GM23338 (cell line): ENCODE measurements around the gene CHAC1. TPM values are rescaled to one million over a fixed set of nuclear protein-coding genes. Genes with fewer than 3 reads are reported as not detected.

ENCODE experiments used
- ATAC-seq: fragments of 200-7000 bp; cut with Tn5 transposase; 3 replicates; pipeline ENCODE4 v1.9.1; 2020
- DNase-seq: peaks from one replicate; pipeline ENCODE4 v3.0.0-alpha.2; 2015; ENCODE audit warnings: low spot score
- H2AFZ ChIP-seq: fragments of 200-600 bp; sonication (generic); 2 replicates; pipeline ENCODE4 v1.8.0; 2016; ENCODE audit warnings: antibody characterized with exemption, mild to moderate bottlenecking, moderate library complexity
- H3F3A ChIP-seq: fragments of 200-600 bp; sonication (generic); replicated peaks from 2 replicates; pipeline ENCODE4 v1.8.0; 2017; ENCODE audit warnings: antibody characterized with exemption, mixed run types, low read depth
- H3K27ac ChIP-seq: fragments of 200-600 bp; sonication (generic); 2 replicates; pipeline ENCODE4 v1.6.1; 2016; ENCODE audit warnings: low read depth
- H3K27me3 ChIP-seq: fragments of 200-600 bp; sonication (generic); 2 replicates; pipeline ENCODE4 v1.8.0; 2016; ENCODE audit warnings: mild to moderate bottlenecking, mixed run types, moderate library complexity; ENCODE audit not compliant: insufficient read depth
- H3K36me3 ChIP-seq: fragments of 200-600 bp; sonication (generic); 2 replicates; pipeline ENCODE4 v1.8.0; 2016; ENCODE audit warnings: mild to moderate bottlenecking; ENCODE audit not compliant: insufficient read depth
- H3K4me1 ChIP-seq: fragments of 200-600 bp; sonication (generic); 2 replicates; pipeline ENCODE4 v1.8.0; 2016; ENCODE audit warnings: mild to moderate bottlenecking, moderate library complexity; ENCODE audit not compliant: insufficient read depth
- H3K4me2 ChIP-seq: fragments of 200-600 bp; sonication (generic); 2 replicates; pipeline ENCODE4 v1.7.1; 2017; ENCODE audit warnings: mixed run types
- H3K4me3 ChIP-seq: fragments of 200-600 bp; sonication (generic); 2 replicates; pipeline ENCODE4 v1.6.1; 2016; ENCODE audit warnings: mixed run types
- H3K79me2 ChIP-seq: fragments of 200-600 bp; sonication (generic); replicated peaks from 2 replicates; pipeline ENCODE4 v1.8.0; 2017; ENCODE audit warnings: mild to moderate bottlenecking; ENCODE audit not compliant: insufficient read depth
- H3K9me2 ChIP-seq: fragments of 200-600 bp; sonication (generic); 2 replicates; pipeline ENCODE4 v1.8.0; 2017; ENCODE audit not compliant: insufficient read depth
- H4K20me1 ChIP-seq: fragments of 200-600 bp; sonication (generic); replicated peaks from 2 replicates; pipeline ENCODE4 v1.8.0; 2017; ENCODE audit warnings: mild to moderate bottlenecking; ENCODE audit not compliant: insufficient read depth
- H3K27ac Mint-ChIP-seq: 2 replicates; pipeline ENCODE4 v1.8.0; 2020; ENCODE audit warnings: inconsistent platforms, mild to moderate bottlenecking, moderate library complexity, mixed read lengths
- H3K27me3 Mint-ChIP-seq: 3 replicates; pipeline ENCODE4 v1.8.0; 2022; ENCODE audit warnings: low read depth, mild to moderate bottlenecking, moderate library complexity, mixed read lengths, inconsistent platforms; ENCODE audit not compliant: insufficient read depth, poor library complexity
- H3K36me3 Mint-ChIP-seq: 3 replicates; pipeline ENCODE4 v1.8.0; 2021; ENCODE audit warnings: low read depth, mild to moderate bottlenecking, inconsistent platforms, moderate library complexity, mixed read lengths
- H3K4me1 Mint-ChIP-seq: 3 replicates; pipeline ENCODE4 v1.8.0; 2020; ENCODE audit warnings: mild to moderate bottlenecking, inconsistent platforms, mixed read lengths
- H3K4me3 Mint-ChIP-seq: 3 replicates; pipeline ENCODE4 v1.8.0; 2021; ENCODE audit warnings: moderate library complexity, mild to moderate bottlenecking, inconsistent platforms, mixed read lengths
- H3K9me3 Mint-ChIP-seq: 3 replicates; pipeline ENCODE4 v1.8.0; 2020; ENCODE audit warnings: moderate library complexity, mild to moderate bottlenecking, inconsistent platforms, mixed read lengths
- CREB1 ChIP-seq: fragments of 250-450 bp; sonication (Bioruptor Pico); IDR thresholded peaks from 2 replicates; pipeline ENCODE4 v1.5.0; 2020; ENCODE audit warnings: low read depth, mild to moderate bottlenecking, moderate library complexity
- EZH2 ChIP-seq: fragments of 200-600 bp; sonication (generic); IDR thresholded peaks from one replicate; pipeline ENCODE4 v1.8.0; 2017; ENCODE audit warnings: antibody characterized with exemption, mild to moderate bottlenecking, low read depth; ENCODE audit not compliant: unreplicated experiment
- EZH2phosphoT487 ChIP-seq: fragments of 200-600 bp; sonication (generic); IDR thresholded peaks from one replicate; pipeline ENCODE4 v1.8.1; 2018; ENCODE audit warnings: antibody characterized with exemption; ENCODE audit not compliant: unreplicated experiment
- JUNB ChIP-seq: IDR thresholded peaks from one replicate; pipeline ENCODE4 v1.6.1; 2016; ENCODE audit warnings: antibody characterized with exemption; ENCODE audit not compliant: unreplicated experiment
- NANOG ChIP-seq: IDR thresholded peaks from 2 replicates; pipeline ENCODE4 v1.6.1; 2016; ENCODE audit warnings: antibody characterized with exemption, borderline replicate concordance
- POLR2AphosphoS5 ChIP-seq: IDR thresholded peaks from 2 replicates; pipeline ENCODE4 v1.6.1; 2016; ENCODE audit warnings: antibody characterized with exemption, low read depth
- STAT1 ChIP-seq: IDR thresholded peaks from one replicate; pipeline ENCODE4 v1.6.1; 2016; ENCODE audit warnings: antibody characterized with exemption; ENCODE audit not compliant: unreplicated experiment
- ZNF114 ChIP-seq: fragments of 250-450 bp; sonication (Bioruptor Pico); IDR thresholded peaks from 2 replicates; pipeline ENCODE4 v1.5.0; 2020; ENCODE audit warnings: mild to moderate bottlenecking, moderate library complexity
- ZNF331 ChIP-seq: fragments of 250-450 bp; sonication (Bioruptor Pico); IDR thresholded peaks from 2 replicates; pipeline ENCODE4 v1.5.0; 2020; ENCODE audit warnings: low read depth, mild to moderate bottlenecking, moderate library complexity
- polyA plus RNA-seq: library from polyadenylated mRNA; unstranded; fragments of >200 nt; fragmentation: Nextera tagmentation; extraction: Ambion mirVana; gene quantifications from 2 replicates; pipeline ENCODE4 v1.2.1, GENCODE V29; 2016
- total RNA-seq: library from RNA; depleted of rRNA; stranded (reverse); fragments of >200 nt; shearing (Covaris generic); gene quantifications from 2 replicates; pipeline ENCODE4 v1.2.3, GENCODE V29; 2014
- TF ChIP-seq, protein P1 (sequence below): IDR thresholded peaks from 2 replicates; pipeline ENCODE4 v1.6.1; 2016; ENCODE audit warnings: antibody characterized with exemption
- TF ChIP-seq, protein P2 (sequence below), 2 experiments: fragments of 200-600 bp in 1 of 2; sonication (generic) in 1 of 2; conservative IDR thresholded peaks; 2 replicates each; pipeline versions ENCODE4 v1.5.1 to v1.6.1; 2016 to 2017; ENCODE audit warnings: antibody characterized with exemption in 2 of 2, low read depth in 2 of 2, mild to moderate bottlenecking in 2 of 2, moderate library complexity in 1 of 2
- TF ChIP-seq, protein P3 (sequence below): fragments of 250-450 bp; sonication (Bioruptor Pico); IDR thresholded peaks from 2 replicates; pipeline ENCODE4 v1.5.0; 2020; ENCODE audit warnings: mild to moderate bottlenecking, moderate library complexity
- TF ChIP-seq, protein P4 (sequence below): IDR thresholded peaks from one replicate; pipeline ENCODE4 v1.6.1; 2018; ENCODE audit warnings: antibody characterized with exemption; ENCODE audit not compliant: unreplicated experiment

The CHAC1 gene
- total and polyA plus RNA-seq, 2 experiments from 2014 or later, result 73.0 to 124 TPM

DNA sequence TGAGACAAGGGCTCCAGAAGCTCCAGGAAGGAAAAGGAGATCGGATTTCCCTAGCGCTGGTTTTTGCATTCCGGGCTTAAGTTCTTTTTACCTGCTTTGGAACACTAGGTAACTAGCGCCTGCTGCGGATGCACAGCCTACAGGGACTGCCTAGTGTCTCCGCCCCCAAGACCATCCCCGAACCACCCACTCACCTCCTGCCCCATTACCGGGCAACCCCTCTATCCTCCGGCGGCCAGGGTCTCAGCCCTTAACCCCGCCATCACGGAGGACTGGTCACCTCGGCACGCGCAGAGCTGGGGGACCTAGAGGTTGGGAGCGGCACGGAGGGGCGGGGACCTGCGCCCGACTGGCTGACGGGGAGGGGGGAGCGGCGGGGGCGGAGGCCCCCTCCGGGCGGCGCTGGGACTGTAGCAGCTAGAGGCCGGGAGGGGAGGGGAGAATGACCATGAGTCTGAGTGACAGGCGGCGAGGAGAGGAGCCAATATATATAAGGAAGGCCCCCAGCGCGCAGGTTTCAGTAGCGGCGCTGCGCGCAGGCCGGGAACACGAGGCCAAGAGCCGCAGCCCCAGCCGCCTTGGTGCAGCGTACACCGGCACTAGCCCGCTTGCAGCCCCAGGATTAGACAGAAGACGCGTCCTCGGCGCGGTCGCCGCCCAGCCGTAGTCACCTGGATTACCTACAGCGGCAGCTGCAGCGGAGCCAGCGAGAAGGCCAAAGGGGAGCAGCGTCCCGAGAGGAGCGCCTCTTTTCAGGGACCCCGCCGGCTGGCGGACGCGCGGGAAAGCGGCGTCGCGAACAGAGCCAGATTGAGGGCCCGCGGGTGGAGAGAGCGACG, 24.2 kb upstream of the CHAC1 start, which contains the start of gene DLL4:
Gene DLL4, plus strand, starts transcription at position 520 of the 839 bp plus-strand sequence. CDS start 329 bp downstream, outside the sequence.
- Histone ChIP-seq H3K4me1 (peaks cover 23% of the 10 kb centered on the region), H2AFZ (peak within 1 kb of the TSS; percentile 99)
- peaks cover 41% of the 10 kb centered on the region for H3K4me1 Mint-ChIP-seq

More for the DNA sequence above, 24.2 kb upstream of the CHAC1 start, which contains the start of gene DLL4:
- peaks cover 16% of the 10 kb centered on the region; the same call in 1 of the 2 replicates for H4K20me1 ChIP-seq
- H3K36me3 ChIP-seq, result no peaks in the 10 kb centered on the region
- DNase-seq (peak; percentile 92), ATAC-seq (peak; percentile 21)
- Mint-ChIP-seq H3K36me3 (no peaks in the 10 kb centered on the region; the same call in 2 of the 3 replicates), H3K27me3 (peaks cover 99% of the 10 kb centered on the region), H3K4me3 (peak within 1 kb of the TSS; percentile 78), H3K27ac (no peak within 1 kb of the TSS; the same call in 1 of the 2 replicates), H3K9me3 (no peaks in the 10 kb centered on the region; the same call in 2 of the 3 replicates)
- H3K27me3 ChIP-seq, result peaks cover 97% of the 10 kb centered on the region
- peak within 1 kb of the TSS; percentile 88 for H3K4me3 ChIP-seq
- no peak for TF ChIP-seq CREB1 (CRISPR knock-in tag)
- TF ChIP-seq JUNB, result no peak
- no peak for TF ChIP-seq ZNF331
- peak; percentile 67 for TF ChIP-seq POLR2AphosphoS5
- TF ChIP-seq, protein P1, sequence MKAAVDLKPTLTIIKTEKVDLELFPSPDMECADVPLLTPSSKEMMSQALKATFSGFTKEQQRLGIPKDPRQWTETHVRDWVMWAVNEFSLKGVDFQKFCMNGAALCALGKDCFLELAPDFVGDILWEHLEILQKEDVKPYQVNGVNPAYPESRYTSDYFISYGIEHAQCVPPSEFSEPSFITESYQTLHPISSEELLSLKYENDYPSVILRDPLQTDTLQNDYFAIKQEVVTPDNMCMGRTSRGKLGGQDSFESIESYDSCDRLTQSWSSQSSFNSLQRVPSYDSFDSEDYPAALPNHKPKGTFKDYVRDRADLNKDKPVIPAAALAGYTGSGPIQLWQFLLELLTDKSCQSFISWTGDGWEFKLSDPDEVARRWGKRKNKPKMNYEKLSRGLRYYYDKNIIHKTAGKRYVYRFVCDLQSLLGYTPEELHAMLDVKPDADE, result no peak
- no peak for TF ChIP-seq ZNF114 (CRISPR knock-in tag)
- TF ChIP-seq, protein P2, sequence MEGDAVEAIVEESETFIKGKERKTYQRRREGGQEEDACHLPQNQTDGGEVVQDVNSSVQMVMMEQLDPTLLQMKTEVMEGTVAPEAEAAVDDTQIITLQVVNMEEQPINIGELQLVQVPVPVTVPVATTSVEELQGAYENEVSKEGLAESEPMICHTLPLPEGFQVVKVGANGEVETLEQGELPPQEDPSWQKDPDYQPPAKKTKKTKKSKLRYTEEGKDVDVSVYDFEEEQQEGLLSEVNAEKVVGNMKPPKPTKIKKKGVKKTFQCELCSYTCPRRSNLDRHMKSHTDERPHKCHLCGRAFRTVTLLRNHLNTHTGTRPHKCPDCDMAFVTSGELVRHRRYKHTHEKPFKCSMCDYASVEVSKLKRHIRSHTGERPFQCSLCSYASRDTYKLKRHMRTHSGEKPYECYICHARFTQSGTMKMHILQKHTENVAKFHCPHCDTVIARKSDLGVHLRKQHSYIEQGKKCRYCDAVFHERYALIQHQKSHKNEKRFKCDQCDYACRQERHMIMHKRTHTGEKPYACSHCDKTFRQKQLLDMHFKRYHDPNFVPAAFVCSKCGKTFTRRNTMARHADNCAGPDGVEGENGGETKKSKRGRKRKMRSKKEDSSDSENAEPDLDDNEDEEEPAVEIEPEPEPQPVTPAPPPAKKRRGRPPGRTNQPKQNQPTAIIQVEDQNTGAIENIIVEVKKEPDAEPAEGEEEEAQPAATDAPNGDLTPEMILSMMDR (conservative IDR thresholded peaks at IDR 0.05; ENCODE audit: low read depth in 2 of 2), result no peak
- TF ChIP-seq, protein P3, sequence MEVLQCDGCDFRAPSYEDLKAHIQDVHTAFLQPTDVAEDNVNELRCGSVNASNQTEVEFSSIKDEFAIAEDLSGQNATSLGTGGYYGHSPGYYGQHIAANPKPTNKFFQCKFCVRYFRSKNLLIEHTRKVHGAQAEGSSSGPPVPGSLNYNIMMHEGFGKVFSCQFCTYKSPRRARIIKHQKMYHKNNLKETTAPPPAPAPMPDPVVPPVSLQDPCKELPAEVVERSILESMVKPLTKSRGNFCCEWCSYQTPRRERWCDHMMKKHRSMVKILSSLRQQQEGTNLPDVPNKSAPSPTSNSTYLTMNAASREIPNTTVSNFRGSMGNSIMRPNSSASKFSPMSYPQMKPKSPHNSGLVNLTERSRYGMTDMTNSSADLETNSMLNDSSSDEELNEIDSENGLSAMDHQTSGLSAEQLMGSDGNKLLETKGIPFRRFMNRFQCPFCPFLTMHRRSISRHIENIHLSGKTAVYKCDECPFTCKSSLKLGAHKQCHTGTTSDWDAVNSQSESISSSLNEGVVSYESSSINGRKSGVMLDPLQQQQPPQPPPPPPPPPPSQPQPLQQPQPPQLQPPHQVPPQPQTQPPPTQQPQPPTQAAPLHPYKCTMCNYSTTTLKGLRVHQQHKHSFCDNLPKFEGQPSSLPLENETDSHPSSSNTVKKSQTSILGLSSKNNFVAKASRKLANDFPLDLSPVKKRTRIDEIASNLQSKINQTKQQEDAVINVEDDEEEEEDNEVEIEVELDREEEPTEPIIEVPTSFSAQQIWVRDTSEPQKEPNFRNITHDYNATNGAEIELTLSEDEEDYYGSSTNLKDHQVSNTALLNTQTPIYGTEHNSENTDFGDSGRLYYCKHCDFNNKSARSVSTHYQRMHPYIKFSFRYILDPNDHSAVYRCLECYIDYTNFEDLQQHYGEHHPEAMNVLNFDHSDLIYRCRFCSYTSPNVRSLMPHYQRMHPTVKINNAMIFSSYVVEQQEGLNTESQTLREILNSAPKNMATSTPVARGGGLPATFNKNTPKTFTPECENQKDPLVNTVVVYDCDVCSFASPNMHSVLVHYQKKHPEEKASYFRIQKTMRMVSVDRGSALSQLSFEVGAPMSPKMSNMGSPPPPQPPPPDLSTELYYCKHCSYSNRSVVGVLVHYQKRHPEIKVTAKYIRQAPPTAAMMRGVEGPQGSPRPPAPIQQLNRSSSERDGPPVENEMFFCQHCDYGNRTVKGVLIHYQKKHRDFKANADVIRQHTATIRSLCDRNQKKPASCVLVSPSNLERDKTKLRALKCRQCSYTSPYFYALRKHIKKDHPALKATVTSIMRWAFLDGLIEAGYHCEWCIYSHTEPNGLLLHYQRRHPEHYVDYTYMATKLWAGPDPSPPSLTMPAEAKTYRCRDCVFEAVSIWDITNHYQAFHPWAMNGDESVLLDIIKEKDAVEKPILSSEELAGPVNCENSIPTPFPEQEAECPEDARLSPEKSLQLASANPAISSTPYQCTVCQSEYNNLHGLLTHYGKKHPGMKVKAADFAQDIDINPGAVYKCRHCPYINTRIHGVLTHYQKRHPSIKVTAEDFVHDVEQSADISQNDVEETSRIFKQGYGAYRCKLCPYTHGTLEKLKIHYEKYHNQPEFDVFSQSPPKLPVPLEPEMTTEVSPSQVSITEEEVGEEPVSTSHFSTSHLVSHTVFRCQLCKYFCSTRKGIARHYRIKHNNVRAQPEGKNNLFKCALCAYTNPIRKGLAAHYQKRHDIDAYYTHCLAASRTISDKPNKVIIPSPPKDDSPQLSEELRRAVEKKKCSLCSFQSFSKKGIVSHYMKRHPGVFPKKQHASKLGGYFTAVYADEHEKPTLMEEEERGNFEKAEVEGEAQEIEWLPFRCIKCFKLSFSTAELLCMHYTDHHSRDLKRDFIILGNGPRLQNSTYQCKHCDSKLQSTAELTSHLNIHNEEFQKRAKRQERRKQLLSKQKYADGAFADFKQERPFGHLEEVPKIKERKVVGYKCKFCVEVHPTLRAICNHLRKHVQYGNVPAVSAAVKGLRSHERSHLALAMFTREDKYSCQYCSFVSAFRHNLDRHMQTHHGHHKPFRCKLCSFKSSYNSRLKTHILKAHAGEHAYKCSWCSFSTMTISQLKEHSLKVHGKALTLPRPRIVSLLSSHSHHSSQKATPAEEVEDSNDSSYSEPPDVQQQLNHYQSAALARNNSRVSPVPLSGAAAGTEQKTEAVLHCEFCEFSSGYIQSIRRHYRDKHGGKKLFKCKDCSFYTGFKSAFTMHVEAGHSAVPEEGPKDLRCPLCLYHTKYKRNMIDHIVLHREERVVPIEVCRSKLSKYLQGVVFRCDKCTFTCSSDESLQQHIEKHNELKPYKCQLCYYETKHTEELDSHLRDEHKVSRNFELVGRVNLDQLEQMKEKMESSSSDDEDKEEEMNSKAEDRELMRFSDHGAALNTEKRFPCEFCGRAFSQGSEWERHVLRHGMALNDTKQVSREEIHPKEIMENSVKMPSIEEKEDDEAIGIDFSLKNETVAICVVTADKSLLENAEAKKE (CRISPR knock-in tag), result no peak
- TF ChIP-seq STAT1, result no peak
- TF ChIP-seq EZH2phosphoT487, result peak; percentile 54
- TF ChIP-seq EZH2, result peak; percentile 52
- TF ChIP-seq, protein P4, sequence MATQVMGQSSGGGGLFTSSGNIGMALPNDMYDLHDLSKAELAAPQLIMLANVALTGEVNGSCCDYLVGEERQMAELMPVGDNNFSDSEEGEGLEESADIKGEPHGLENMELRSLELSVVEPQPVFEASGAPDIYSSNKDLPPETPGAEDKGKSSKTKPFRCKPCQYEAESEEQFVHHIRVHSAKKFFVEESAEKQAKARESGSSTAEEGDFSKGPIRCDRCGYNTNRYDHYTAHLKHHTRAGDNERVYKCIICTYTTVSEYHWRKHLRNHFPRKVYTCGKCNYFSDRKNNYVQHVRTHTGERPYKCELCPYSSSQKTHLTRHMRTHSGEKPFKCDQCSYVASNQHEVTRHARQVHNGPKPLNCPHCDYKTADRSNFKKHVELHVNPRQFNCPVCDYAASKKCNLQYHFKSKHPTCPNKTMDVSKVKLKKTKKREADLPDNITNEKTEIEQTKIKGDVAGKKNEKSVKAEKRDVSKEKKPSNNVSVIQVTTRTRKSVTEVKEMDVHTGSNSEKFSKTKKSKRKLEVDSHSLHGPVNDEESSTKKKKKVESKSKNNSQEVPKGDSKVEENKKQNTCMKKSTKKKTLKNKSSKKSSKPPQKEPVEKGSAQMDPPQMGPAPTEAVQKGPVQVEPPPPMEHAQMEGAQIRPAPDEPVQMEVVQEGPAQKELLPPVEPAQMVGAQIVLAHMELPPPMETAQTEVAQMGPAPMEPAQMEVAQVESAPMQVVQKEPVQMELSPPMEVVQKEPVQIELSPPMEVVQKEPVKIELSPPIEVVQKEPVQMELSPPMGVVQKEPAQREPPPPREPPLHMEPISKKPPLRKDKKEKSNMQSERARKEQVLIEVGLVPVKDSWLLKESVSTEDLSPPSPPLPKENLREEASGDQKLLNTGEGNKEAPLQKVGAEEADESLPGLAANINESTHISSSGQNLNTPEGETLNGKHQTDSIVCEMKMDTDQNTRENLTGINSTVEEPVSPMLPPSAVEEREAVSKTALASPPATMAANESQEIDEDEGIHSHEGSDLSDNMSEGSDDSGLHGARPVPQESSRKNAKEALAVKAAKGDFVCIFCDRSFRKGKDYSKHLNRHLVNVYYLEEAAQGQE, result no peak
- TF ChIP-seq NANOG, result no peak
- peak within 1 kb of the TSS; percentile 99 for H3K4me2 ChIP-seq
- no peak within 1 kb of the TSS for H3K27ac ChIP-seq
- H3F3A ChIP-seq, result peaks cover 19% of the 10 kb centered on the region
- H3K79me2 ChIP-seq, result no peaks in the 10 kb centered on the region
- H3K9me2 ChIP-seq, result no peaks in the 10 kb centered on the region
